ENCODE data around the gene ZNF117.
"Not testable (repeated sequence)": the region's sequence is repeated elsewhere in the genome, so short reads cannot be mapped to it uniquely, and the experiment has no call there.

The ZNF117 gene

GRCh38 chr7:64945503-64946175 lies 45.2 kb downstream of the ZNF117 start:
- no peak for DNase-seq (ENCODE audit: low read depth)
- H3K27me3 ChIP-seq (replicated peaks; ENCODE audit: control insufficient read depth, insufficient read depth, low read length), result peaks cover 15% of the 10 kb centered on the region

DNA sequence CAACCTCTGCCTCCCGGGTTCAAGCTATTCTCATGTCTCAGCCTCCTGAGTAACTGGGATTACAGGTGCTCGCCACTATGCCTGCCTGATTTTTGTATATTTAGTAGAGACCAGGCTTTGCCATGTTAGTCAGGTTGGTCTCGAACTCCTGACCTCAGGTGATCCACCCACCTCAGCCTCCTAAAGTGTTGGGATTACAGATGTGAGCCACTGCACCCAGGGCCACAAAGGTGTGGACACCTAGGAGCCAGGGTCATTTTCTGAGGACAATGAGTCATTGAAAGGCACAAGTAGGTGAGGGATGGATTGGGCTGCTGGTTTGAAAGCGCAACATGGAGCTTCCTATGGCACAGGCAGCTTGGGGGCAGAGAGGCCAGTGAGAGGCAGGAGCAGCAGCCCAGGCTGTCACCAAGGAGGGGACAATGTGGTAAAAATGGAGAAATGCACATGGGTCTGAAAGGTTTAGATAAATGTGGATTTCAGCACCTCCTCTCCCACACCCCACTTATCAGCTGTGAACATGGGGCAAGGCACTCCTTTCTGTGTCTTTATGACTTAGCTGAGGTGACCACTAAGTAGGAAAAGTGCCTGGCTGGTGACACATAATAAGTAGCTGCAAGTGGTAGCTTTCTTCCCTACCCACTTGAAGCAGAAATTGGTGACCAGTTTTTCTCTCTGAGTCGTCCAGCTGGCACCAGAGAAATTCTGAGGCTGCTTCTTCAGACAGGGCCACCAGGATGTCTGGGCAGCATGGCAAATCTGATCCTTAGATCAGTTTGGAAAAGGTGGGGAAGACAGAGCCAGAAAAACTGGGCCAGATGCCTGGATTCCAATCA lies 46.0 kb downstream of the ZNF117 start:
- not testable (repeated sequence) for H3K4me1 ChIP-seq (ENCODE audit: control insufficient read depth, insufficient read depth, low read length); H3K36me3 ChIP-seq (ENCODE audit: control insufficient read depth, insufficient read depth, low read length, severe bottlenecking); H3K9ac ChIP-seq (ENCODE audit: low read length); H3K4me3 ChIP-seq (ENCODE audit: low read length); DNase-seq (ENCODE audit: low read depth); H3K9me3 ChIP-seq (ENCODE audit: control insufficient read depth, low read length)
- peaks cover 15% of the 10 kb centered on the region for H3K27me3 ChIP-seq (replicated peaks; ENCODE audit: control insufficient read depth, insufficient read depth, low read length)

More at GRCh38 chr7:64945503-64946175, 45.2 kb downstream of the ZNF117 start:
- Histone ChIP-seq H3K4me3 (ENCODE audit: low read length) (no peak overlapping the region), H3K9me3 (ENCODE audit: control insufficient read depth, low read length) (no peaks in the 10 kb centered on the region), H3K9ac (ENCODE audit: low read length) (no peak overlapping the region), H3K4me1 (ENCODE audit: control insufficient read depth, insufficient read depth, low read length) (peaks cover 4% of the 10 kb centered on the region), H3K36me3 (ENCODE audit: control insufficient read depth, insufficient read depth, low read length, severe bottlenecking) (no peaks in the 10 kb centered on the region)

GRCh38 chr7:64940021-64940420 lies 50.8 kb downstream of the ZNF117 start:
- not testable (repeated sequence) for H3K9me3 ChIP-seq (ENCODE audit: control insufficient read depth, low read length); H3K36me3 ChIP-seq (ENCODE audit: control insufficient read depth, insufficient read depth, low read length, severe bottlenecking); H3K9ac ChIP-seq (ENCODE audit: low read length); H3K4me1 ChIP-seq (ENCODE audit: control insufficient read depth, insufficient read depth, low read length); H3K4me3 ChIP-seq (ENCODE audit: low read length); DNase-seq (ENCODE audit: low read depth); H3K27me3 ChIP-seq (replicated peaks; ENCODE audit: control insufficient read depth, insufficient read depth, low read length)

DNA sequence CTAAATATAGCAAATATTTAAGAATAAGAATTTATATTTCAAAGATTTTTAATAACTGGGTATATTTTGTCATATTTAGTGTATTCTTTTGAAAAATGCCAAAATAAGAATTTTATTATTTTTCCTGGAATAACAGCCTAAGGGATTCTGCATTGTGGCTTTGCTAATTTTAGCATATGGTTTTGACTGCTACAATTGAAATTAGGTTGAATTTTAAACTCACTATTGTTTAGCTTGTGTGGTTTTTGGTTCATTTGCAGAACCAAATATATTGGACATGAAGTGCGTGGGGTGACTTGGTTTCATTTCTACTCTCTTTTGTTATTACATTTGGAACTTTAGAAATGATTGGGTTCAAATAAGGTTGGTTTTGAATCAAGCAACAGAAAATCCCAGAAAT lies 52.3 kb downstream of the ZNF117 start:
- Histone ChIP-seq H3K36me3 (ENCODE audit: control insufficient read depth, insufficient read depth, low read length, severe bottlenecking) (no peaks in the 10 kb centered on the region), H3K4me1 (ENCODE audit: control insufficient read depth, insufficient read depth, low read length) (no peaks in the 10 kb centered on the region), H3K9me3 (ENCODE audit: control insufficient read depth, low read length) (peaks cover 16% of the 10 kb centered on the region), H3K27me3 (replicated peaks; ENCODE audit: control insufficient read depth, insufficient read depth, low read length) (no peaks in the 10 kb centered on the region), H3K9ac (ENCODE audit: low read length) (no peak overlapping the region), H3K4me3 (ENCODE audit: low read length) (no peak overlapping the region)
- no peak for DNase-seq (ENCODE audit: low read depth)

DNA sequence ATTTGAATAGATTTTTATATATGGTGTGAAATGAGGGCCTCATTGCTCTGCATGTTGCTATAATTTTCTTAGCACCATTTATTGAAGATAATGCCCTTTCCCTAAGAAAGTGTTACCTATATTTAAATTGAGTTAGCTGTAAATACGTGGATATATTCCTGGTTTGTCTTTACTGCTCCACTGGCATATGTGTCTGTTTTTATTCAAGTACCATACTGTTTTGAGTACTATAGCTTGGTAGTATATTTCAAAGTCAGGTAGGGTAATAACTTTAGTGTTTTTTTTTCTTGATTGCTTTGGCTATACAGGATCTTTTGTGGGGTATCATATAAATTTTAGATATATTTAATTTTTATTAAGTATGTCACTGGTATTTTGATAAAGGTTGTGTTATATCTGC lies 56.4 kb downstream of the ZNF117 start:
- H3K4me1 ChIP-seq (ENCODE audit: control insufficient read depth, insufficient read depth, low read length), result no peaks in the 10 kb centered on the region
- H3K4me3 ChIP-seq (ENCODE audit: low read length), result peak overlapping the region; percentile 33
- H3K36me3 ChIP-seq (ENCODE audit: control insufficient read depth, insufficient read depth, low read length, severe bottlenecking), result no peaks in the 10 kb centered on the region
- H3K27me3 ChIP-seq (replicated peaks; ENCODE audit: control insufficient read depth, insufficient read depth, low read length), result no peaks in the 10 kb centered on the region
- H3K9ac ChIP-seq (ENCODE audit: low read length), result no peak overlapping the region
- DNase-seq (ENCODE audit: low read depth), result no peak
- peaks cover 50% of the 10 kb centered on the region for H3K9me3 ChIP-seq (ENCODE audit: control insufficient read depth, low read length)

DNA sequence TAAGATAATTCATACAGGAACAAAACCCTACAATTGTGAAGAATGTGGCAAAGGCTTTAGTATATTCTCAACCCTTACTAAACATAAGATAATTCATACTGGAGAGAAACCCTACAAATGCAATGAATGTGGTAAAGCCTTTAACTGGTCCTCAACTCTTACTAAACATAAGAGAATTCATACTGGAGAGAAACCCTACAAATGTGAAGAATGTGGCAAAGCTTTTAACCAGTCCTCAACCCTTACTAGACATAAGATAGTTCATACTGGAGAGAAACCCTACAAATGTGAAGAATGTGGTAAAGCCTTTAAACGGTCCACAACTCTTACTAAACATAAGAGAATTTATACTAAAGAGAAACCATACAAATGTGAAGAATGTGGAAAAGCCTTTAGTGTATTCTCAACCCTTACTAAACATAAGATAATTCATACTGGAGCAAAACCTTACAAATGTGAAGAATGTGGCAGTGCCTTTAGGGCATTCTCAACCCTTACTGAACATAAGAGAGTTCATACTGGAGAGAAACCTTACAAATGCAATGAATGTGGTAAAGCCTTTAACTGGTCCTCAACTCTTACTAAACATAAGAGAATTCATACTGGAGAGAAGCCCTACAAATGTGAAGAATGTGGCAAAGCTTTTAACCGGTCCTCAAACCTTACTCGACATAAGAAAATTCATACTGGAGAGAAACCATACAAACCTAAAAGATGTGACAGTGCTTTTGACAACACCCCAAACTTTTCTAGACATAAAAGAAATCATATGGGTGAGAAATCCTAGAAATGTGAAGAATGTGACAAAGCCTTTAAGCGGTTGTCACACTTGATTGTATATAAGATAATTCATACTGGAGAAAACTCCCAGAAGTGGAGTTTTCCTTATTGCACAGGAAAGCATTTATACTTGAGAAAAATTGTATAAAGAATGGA lies 62.3 kb downstream of the ZNF117 start:
- not testable (repeated sequence) for DNase-seq (ENCODE audit: low read depth); H3K9ac ChIP-seq (ENCODE audit: low read length); H3K27me3 ChIP-seq (replicated peaks; ENCODE audit: control insufficient read depth, insufficient read depth, low read length); H3K4me1 ChIP-seq (ENCODE audit: control insufficient read depth, insufficient read depth, low read length)
- H3K4me3 ChIP-seq (ENCODE audit: low read length), result peak overlapping the region; percentile 69
- H3K9me3 ChIP-seq (ENCODE audit: control insufficient read depth, low read length), result peaks cover 90% of the 10 kb centered on the region
- H3K36me3 ChIP-seq (ENCODE audit: control insufficient read depth, insufficient read depth, low read length, severe bottlenecking), result peaks cover 51% of the 10 kb centered on the region
